ENCODE measurements around the gene MTHFD2L. TPM values are rescaled to one million over a fixed set of nuclear protein-coding genes. Genes with fewer than 3 reads are reported as not detected.

Gene MTHFD2L
- total and polyA plus RNA-seq, 11 donors, result 6.8 to 16.4 (median 11.6) TPM

DNA sequence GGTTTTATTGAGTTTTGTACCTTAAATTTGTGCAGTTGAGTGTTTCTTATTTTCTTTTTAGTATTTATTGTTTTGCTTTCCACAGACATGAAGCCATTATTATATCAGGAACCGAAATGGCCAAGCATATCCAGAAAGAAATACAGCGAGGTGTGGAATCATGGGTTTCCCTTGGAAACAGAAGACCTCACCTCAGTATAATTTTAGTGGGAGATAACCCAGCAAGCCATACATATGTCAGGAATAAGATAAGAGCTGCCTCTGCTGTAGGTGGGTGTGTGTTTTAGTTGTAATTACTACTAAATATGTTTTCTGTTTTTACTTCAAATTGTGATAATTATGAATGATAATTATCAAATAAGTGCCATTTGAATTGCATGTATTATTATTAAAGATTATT is 16.5 kb downstream of the MTHFD2L start:
- H3K4me3 ChIP-seq, result no peak overlapping the region
- no peak for ATAC-seq
- 93 to 98% (median 95%) methylated on average over 2 of the region's 2 CpGs for WGBS, 4 donors
- no peak for DNase-seq
- TF ChIP-seq POLR2A (IDR thresholded peaks at IDR 0.05), result no peak
- TF ChIP-seq, protein P1, sequence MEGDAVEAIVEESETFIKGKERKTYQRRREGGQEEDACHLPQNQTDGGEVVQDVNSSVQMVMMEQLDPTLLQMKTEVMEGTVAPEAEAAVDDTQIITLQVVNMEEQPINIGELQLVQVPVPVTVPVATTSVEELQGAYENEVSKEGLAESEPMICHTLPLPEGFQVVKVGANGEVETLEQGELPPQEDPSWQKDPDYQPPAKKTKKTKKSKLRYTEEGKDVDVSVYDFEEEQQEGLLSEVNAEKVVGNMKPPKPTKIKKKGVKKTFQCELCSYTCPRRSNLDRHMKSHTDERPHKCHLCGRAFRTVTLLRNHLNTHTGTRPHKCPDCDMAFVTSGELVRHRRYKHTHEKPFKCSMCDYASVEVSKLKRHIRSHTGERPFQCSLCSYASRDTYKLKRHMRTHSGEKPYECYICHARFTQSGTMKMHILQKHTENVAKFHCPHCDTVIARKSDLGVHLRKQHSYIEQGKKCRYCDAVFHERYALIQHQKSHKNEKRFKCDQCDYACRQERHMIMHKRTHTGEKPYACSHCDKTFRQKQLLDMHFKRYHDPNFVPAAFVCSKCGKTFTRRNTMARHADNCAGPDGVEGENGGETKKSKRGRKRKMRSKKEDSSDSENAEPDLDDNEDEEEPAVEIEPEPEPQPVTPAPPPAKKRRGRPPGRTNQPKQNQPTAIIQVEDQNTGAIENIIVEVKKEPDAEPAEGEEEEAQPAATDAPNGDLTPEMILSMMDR (IDR thresholded peaks at IDR 0.05), result no peak
- no peak overlapping the region for H3K27ac ChIP-seq
- peaks cover 0 to 14% (median 0%) of the 10 kb centered on the region in 9 donors for H3K36me3 ChIP-seq
- no peaks in the 10 kb centered on the region for H3K27me3 ChIP-seq
- intact Hi-C loops (cut with DNase I), result no loop called here
- H3K4me1 ChIP-seq, result no peaks in the 10 kb centered on the region
- H3K9me3 ChIP-seq, result no peaks in the 10 kb centered on the region

GRCh38 chr4:74174941-74175340 is 17.0 kb downstream of the MTHFD2L start:
- TF ChIP-seq POLR2A (IDR thresholded peaks at IDR 0.05), result no peak
- TF ChIP-seq, protein P1 (IDR thresholded peaks at IDR 0.05), result no peak
- H3K36me3 ChIP-seq, result peaks cover 0 to 14% (median 0%) of the 10 kb centered on the region in 9 donors
- WGBS, 4 donors, result 85 to 91% (median 87%) methylated on average over 2 of the region's 2 CpGs
- H3K27me3 ChIP-seq, result no peaks in the 10 kb centered on the region
- no peaks in the 10 kb centered on the region for H3K4me1 ChIP-seq
- no peak for ATAC-seq
- no peak overlapping the region for H3K4me3 ChIP-seq
- DNase-seq, result no peak
- intact Hi-C loops (cut with DNase I), result no loop called here
- no peak overlapping the region for H3K27ac ChIP-seq
- H3K9me3 ChIP-seq, result no peaks in the 10 kb centered on the region

GRCh38 chr4:74175379-74175778 is 17.5 kb downstream of the MTHFD2L start:
- Histone ChIP-seq H3K27me3 (no peaks in the 10 kb centered on the region), H3K4me1 (no peaks in the 10 kb centered on the region), H3K36me3 (peaks cover 0 to 14% (median 0%) of the 10 kb centered on the region in 9 donors), H3K4me3 (no peak overlapping the region), H3K9me3 (no peaks in the 10 kb centered on the region), H3K27ac (no peak overlapping the region)
- WGBS, 4 donors, result 93 to 100% (median 97%) methylated on average over 1 of the region's 1 CpG
- TF ChIP-seq, protein P1 (IDR thresholded peaks at IDR 0.05), result no peak
- no peak for TF ChIP-seq POLR2A (IDR thresholded peaks at IDR 0.05)
- DNase-seq, result no peak
- intact Hi-C loops (cut with DNase I), result no loop called here
- ATAC-seq, result no peak

DNA sequence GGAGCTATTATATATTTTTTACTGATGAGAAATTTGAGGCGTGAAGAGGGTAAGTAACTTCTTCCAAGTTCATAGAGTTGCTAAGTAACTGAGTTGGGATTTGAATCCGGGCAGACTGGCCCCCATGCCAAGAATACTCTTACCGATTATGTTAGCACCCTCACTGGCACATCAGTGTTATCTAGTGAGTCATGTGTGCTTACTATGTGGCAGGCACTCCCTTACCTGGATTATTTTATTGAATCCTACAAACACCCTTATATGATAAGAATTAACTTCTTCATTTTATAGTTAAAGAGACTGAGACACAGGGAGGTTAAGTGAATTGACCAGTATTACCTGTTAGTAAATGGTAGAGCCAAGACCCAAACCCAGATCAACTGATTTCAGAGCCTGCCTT is 20.9 kb downstream of the MTHFD2L start:
- H3K9me3 ChIP-seq, result no peaks in the 10 kb centered on the region
- H3K36me3 ChIP-seq, result peaks cover 0 to 14% (median 0%) of the 10 kb centered on the region in 9 donors
- DNase-seq, result no peak
- no peak overlapping the region for H3K4me3 ChIP-seq
- no peak overlapping the region for H3K27ac ChIP-seq
- no peaks in the 10 kb centered on the region for H3K4me1 ChIP-seq
- TF ChIP-seq, protein P1 (IDR thresholded peaks at IDR 0.05), result no peak
- TF ChIP-seq POLR2A (IDR thresholded peaks at IDR 0.05), result no peak
- intact Hi-C loops (cut with DNase I), result no loop called here
- ATAC-seq, result no peak
- H3K27me3 ChIP-seq, result no peaks in the 10 kb centered on the region
- WGBS, 4 donors, result 71 to 78% (median 74%) methylated on average over 3 of the region's 3 CpGs
